GM12872 (cell line): ENCODE results near the gene NADK.

Source experiments
- CTCF ChIP-seq: IDR thresholded peaks from 3 replicates; pipeline ENCODE4 v1.5.1; 2011; ENCODE audit warnings: low read depth, mild to moderate bottlenecking, low read length, moderate library complexity; ENCODE audit not compliant: insufficient read depth

NADK gene

GRCh38 chr1:1778663-1779319 lies 521 bp upstream of the NADK start:
- peak; percentile 57 for TF ChIP-seq CTCF

GRCh38 chr1:1777583-1777899 lies 729 bp downstream of the NADK start:
- no peak for TF ChIP-seq CTCF

GRCh38 chr1:1776672-1777582 lies 1.3 kb downstream of the NADK start:
- no peak for TF ChIP-seq CTCF

GRCh38 chr1:1775327-1776226 lies 2.7 kb downstream of the NADK start:
- peak; percentile 20; the same call in 1 of the 3 replicates for TF ChIP-seq CTCF

GRCh38 chr1:1773874-1774273 lies 4.4 kb downstream of the NADK start:
- TF ChIP-seq CTCF, result no peak

- TF ChIP-seq CTCF, result no peak
Measured at GRCh38 chr1:1771096-1771495, 7.2 kb downstream of the NADK start.

- no peak for TF ChIP-seq CTCF
Measured at GRCh38 chr1:1770102-1770501, 8.2 kb downstream of the NADK start.
